AG10803 (cell line): ENCODE results near the gene S100A8.

ENCODE experiments used
- DNase-seq: peaks from one replicate; pipeline ENCODE4 v3.0.0; 2010; ENCODE audit warnings: low read depth
- H3K4me3 ChIP-seq: 2 replicates; pipeline ENCODE4 v1.5.1; 2011; ENCODE audit warnings: mild to moderate bottlenecking, low read length, control low read depth
- TF ChIP-seq, protein P1 (sequence below): conservative IDR thresholded peaks from 2 replicates; pipeline ENCODE4 v1.5.1; 2011; ENCODE audit warnings: mild to moderate bottlenecking, low read length, control low read depth, inconsistent platforms

Gene S100A8

DNA sequence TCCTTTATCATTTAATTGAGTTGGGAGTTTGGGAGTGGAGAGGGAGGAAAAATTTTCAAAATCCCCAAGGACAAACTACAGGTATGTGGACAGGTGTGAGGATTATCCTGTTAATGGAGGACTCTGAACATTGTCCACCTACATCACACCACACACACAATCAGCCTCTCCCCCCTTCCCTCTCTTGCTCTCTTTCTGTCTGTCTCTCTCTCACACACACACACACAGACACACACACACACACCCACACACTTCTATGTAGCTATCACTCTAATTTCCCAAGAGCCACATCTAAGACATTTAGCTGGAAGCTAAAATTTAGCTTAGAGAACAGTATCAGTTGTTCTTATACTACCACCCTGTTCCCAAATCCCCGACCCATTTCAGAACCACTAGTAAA is 1.5 kb downstream of the S100A8 start:
- DNase-seq = no peak
- TF ChIP-seq, protein P1, sequence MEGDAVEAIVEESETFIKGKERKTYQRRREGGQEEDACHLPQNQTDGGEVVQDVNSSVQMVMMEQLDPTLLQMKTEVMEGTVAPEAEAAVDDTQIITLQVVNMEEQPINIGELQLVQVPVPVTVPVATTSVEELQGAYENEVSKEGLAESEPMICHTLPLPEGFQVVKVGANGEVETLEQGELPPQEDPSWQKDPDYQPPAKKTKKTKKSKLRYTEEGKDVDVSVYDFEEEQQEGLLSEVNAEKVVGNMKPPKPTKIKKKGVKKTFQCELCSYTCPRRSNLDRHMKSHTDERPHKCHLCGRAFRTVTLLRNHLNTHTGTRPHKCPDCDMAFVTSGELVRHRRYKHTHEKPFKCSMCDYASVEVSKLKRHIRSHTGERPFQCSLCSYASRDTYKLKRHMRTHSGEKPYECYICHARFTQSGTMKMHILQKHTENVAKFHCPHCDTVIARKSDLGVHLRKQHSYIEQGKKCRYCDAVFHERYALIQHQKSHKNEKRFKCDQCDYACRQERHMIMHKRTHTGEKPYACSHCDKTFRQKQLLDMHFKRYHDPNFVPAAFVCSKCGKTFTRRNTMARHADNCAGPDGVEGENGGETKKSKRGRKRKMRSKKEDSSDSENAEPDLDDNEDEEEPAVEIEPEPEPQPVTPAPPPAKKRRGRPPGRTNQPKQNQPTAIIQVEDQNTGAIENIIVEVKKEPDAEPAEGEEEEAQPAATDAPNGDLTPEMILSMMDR = no peak
- H3K4me3 ChIP-seq = no peak overlapping the region

DNA sequence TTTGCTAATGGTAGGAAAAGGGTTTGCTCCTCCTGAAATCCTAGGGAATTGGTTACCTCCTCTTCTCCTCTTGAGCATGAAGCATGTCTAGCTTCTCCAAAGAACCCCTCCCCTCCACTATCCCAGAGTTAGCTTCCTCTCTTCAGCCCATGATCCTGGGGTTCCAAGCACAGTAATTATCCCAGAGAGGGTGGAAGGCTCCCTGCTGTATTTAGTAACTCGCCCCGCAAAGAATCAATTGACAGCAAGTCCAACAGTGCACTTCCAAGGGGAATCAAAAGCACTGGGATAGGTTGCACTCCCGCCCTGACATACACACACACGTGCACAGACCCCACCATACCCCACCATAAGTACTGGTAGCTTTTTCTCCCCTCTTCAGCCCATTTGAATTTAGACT is 3.1 kb downstream of the S100A8 start:
- no peak for DNase-seq
- TF ChIP-seq, protein P1 = no peak
- H3K4me3 ChIP-seq = no peak overlapping the region

DNA sequence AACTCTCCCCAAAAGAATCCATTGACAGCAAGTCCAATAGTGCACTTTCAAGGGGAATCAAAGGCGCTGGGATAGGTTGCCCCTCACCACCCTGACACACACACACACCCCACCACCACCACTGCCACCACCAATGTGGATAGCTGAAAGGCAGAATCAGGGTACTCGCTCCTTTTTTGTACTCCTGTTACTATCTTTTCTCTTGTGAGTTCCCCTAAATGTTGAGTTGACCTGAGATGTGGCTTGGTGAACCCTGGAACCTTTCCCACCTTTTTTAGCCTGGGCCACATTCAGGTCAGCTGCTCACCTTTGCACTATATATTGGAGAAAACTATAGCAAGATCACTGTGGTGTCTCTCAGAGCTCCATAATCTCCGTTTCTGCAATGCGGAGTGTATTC is 3.9 kb downstream of the S100A8 start:
- DNase-seq = no peak
- H3K4me3 ChIP-seq = no peak overlapping the region
- TF ChIP-seq, protein P1 = no peak

DNA sequence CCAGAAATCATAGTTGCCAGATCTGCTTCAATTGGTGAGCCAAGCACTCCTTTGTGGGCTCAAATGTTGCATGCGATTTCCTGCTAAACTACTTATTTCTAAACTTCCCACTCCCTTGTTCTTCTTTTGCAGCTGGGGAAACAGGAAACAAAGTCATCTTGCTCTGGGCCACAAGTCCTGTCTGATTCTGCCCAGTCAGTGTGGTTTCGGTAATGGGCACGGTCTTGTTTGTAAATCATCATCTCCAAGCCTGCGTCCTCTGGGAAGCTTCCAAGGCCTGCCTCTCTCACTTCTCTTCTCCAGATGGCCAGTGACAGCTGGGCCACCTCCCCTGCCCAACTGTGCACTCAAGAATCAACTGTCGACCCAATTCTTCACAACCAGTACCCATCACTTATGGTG is 4.4 kb downstream of the S100A8 start:
- no peak overlapping the region for H3K4me3 ChIP-seq
- TF ChIP-seq, protein P1 = no peak
- no peak for DNase-seq

DNA sequence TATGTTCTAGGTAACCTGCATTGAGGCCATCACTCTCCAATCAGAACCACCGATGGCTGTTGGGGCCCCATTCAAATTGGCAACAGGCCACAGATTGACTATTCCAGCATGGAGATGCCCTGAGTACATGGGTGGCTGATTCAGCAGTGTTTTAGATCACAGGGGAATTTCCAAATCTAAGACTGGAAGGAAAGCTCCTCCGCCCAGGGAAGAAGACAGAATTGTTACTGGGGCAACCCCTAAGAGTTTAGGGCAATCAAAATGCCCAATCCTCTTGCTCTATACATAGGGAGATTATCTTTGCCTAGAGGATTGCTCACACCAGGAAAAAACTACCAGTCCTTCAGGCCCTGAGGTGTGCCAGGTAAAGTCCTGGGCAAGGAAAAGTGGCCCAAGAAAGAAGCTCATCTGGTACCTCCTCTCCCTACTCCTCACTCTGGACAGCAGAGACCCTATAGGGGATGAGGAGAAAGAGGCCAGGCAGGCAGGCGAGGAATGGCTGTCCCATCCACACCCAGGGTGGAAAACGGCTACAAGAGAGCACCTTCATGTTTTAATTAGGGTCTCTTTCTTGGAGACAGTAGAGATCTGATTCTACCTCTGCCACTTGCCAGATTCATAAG is 5.8 kb downstream of the S100A8 start:
- no peak for DNase-seq
- H3K4me3 ChIP-seq = no peak overlapping the region
- TF ChIP-seq, protein P1 = no peak

DNA sequence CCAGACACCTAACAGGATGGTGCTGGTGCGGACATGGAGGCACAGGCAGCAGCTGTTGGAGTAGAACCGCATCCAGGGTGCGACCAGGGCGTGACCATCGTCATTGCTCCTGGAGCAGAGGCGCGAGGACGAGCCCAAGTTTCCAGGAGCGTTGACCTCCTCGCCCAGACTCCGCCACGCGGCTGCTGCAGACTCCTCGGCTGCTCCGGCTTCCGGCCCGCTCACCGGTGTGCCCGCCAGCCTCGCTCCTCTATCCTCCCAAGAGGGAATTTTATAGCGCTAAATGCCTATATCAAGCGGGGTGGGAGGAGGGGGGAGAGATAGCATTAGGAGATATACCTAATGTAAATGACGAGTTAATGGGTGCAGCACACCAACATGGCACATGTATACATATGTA is 10.2 kb downstream of the S100A8 start:
- H3K4me3 ChIP-seq = no peak overlapping the region
- no peak for DNase-seq
- TF ChIP-seq, protein P1 = no peak

DNA sequence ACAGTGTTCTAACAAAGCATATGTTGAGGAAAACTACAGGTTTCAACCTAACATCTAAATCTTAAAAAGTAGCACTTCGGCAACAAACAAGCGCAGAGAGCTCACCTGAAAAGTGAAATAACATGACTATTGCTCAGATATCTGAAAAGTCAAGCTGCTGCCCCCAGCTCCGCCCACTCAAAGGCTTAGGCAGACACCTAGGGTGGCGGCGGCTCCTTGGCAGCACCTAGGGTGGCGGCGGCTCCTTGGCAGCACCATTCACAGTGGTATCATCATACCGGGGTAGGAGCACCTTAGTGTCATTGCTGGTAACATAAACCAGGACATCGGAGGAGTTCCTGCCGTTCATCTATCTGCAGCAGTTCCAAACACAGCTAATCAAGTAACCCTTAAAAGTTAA is 11.3 kb downstream of the S100A8 start:
- TF ChIP-seq, protein P1 = no peak
- no peak for DNase-seq
- no peak overlapping the region for H3K4me3 ChIP-seq
